SK-N-SH (cell line): ENCODE data around the gene ISY1. TPM values are rescaled to one million over a fixed set of nuclear protein-coding genes. Genes with fewer than 3 reads are reported as not detected.

Experiments
- CTCF ChIA-PET: fragments of 300-600, 350-600 bp; formaldehyde crosslinking; extraction: SDS; loops from one replicate; lab custom pipeline; 2021; lab: Yijun Ruan, JAX
- POLR2A ChIA-PET: fragments of 350-600 bp; sonication (Branson Sonifier 250); formaldehyde crosslinking; extraction: SDS; loops from one replicate; lab custom pipeline; 2020; ENCODE audit warnings: antibody characterized with exemption, inconsistent platforms; lab: Yijun Ruan, JAX
- DNase-seq: peaks from one replicate; pipeline ENCODE4 v3.0.0; 2012
- H2AFZ ChIP-seq: fragments of 200-600 bp; sonication (generic); 2 replicates; pipeline ENCODE4 v1.8.1; 2016; ENCODE audit warnings: antibody characterized with exemption, mild to moderate bottlenecking, low read depth
- H3F3A ChIP-seq: fragments of 200-600 bp; sonication (generic); replicated peaks from 2 replicates; pipeline ENCODE3; 2016; ENCODE audit warnings: antibody characterized with exemption, mild to moderate bottlenecking; ENCODE audit not compliant: insufficient read depth
- H3K27ac ChIP-seq, 2 experiments: fragments of 200-500 bp in 1 of 2; fragments of 200-600 bp in 1 of 2; sonication (Bioruptor generic) in 1 of 2; sonication (generic), shearing (Covaris generic) in 1 of 2; 2 replicates each; pipeline versions ENCODE4 v1.5.1 to v1.6.1; 2014 to 2016; ENCODE audit warnings: low read depth in 2 of 2, inconsistent platforms in 1 of 2, low read length in 1 of 2, mild to moderate bottlenecking in 1 of 2, mixed read lengths in 1 of 2
- H3K27me3 ChIP-seq: fragments of 200-600 bp; sonication (generic), shearing (Covaris generic); 2 replicates; pipeline ENCODE4 v1.6.1; 2016; ENCODE audit warnings: mixed run types; ENCODE audit not compliant: insufficient read depth
- H3K36me3 ChIP-seq, 2 experiments: fragments of 200-500 bp in 1 of 2; fragments of 200-600 bp in 1 of 2; sonication (Bioruptor generic) in 1 of 2; sonication (generic) in 1 of 2; replicated peaks in 1 of 2; 2 replicates each; pipeline versions ENCODE3 to v1.5.1; 2014 to 2016; ENCODE audit warnings: low read length in 1 of 2, mild to moderate bottlenecking in 1 of 2; ENCODE audit not compliant: insufficient read depth in 2 of 2, control insufficient read depth in 1 of 2
- H3K4me1 ChIP-seq, 2 experiments: fragments of 200-500 bp in 1 of 2; fragments of 200-600 bp in 1 of 2; sonication (Bioruptor generic) in 1 of 2; sonication (generic), shearing (Covaris generic) in 1 of 2; 2 replicates each; pipeline versions ENCODE4 v1.5.1 to v1.6.1; 2014 to 2016; ENCODE audit warnings: low read depth in 1 of 2, low read length in 1 of 2, mixed run types in 1 of 2; ENCODE audit not compliant: insufficient read depth in 2 of 2, control insufficient read depth in 1 of 2
- H3K4me2 ChIP-seq: fragments of 200-600 bp; sonication (generic), shearing (Covaris generic); 2 replicates; pipeline ENCODE4 v1.6.1; 2017; ENCODE audit warnings: mixed run types
- H3K4me3 ChIP-seq, 2 experiments: fragments of 200-500 bp in 1 of 2; fragments of 200-600 bp in 1 of 2; sonication (Bioruptor generic) in 1 of 2; sonication (generic), shearing (Covaris generic) in 1 of 2; 2 replicates each; pipeline versions ENCODE4 v1.5.1 to v1.8.1; 2014 to 2016; ENCODE audit warnings: low read depth in 2 of 2, inconsistent platforms in 1 of 2, low read length in 1 of 2, mild to moderate bottlenecking in 1 of 2, mixed read lengths in 1 of 2, moderate library complexity in 1 of 2
- H3K79me2 ChIP-seq: fragments of 200-600 bp; sonication (generic); 2 replicates; pipeline ENCODE4 v1.8.1; 2017; ENCODE audit warnings: mild to moderate bottlenecking; ENCODE audit not compliant: insufficient read depth
- H3K9ac ChIP-seq: fragments of 200-600 bp; sonication (generic); 2 replicates; pipeline ENCODE4 v1.6.1; 2017; ENCODE audit warnings: mixed run types
- H3K9me2 ChIP-seq: fragments of 200-600 bp; sonication (generic); 2 replicates; pipeline ENCODE4 v1.6.1; 2017; ENCODE audit warnings: mixed run types
- H3K9me3 ChIP-seq: fragments of 200-600 bp; sonication (generic); 2 replicates; pipeline ENCODE4 v1.6.1; 2017; ENCODE audit warnings: mixed run types, mild to moderate bottlenecking, moderate library complexity
- H4K20me1 ChIP-seq: fragments of 200-600 bp; sonication (generic); 2 replicates; pipeline ENCODE4 v1.6.1; 2017; ENCODE audit warnings: mild to moderate bottlenecking, mixed run types; ENCODE audit not compliant: insufficient read depth
- EP300 ChIP-seq, 2 experiments: IDR thresholded peaks; 2 replicates each; pipeline versions ENCODE4 v1.4.0 to v1.6.1; 2012; ENCODE audit warnings: borderline replicate concordance in 1 of 2, low read depth in 1 of 2, low read length in 1 of 2
- EZH2phosphoT487 ChIP-seq: fragments of 200-600 bp; sonication (generic); IDR thresholded peaks from 2 replicates; pipeline ENCODE4 v1.6.1; 2017; ENCODE audit warnings: low read depth, mixed run types, mild to moderate bottlenecking, antibody characterized with exemption, moderate library complexity, borderline replicate concordance
- FOSL2 ChIP-seq: IDR thresholded peaks from 2 replicates; pipeline ENCODE4 v1.4.0; 2012; ENCODE audit warnings: low read depth, mild to moderate bottlenecking, moderate library complexity, borderline replicate concordance
- FOXJ3 ChIP-seq: sonication (generic); formaldehyde crosslinking; IDR thresholded peaks from 2 replicates; pipeline ENCODE4 v1.5.1; 2020; ENCODE audit warnings: mild to moderate bottlenecking, missing genetic modification reagents
- GATA2 ChIP-seq: sonication (generic); formaldehyde crosslinking; IDR thresholded peaks from 2 replicates; pipeline ENCODE4 v1.5.0; 2020; ENCODE audit warnings: mild to moderate bottlenecking, missing genetic modification reagents
- JUND ChIP-seq: IDR thresholded peaks from 2 replicates; pipeline ENCODE4 v1.4.0; 2012
- MAX ChIP-seq: IDR thresholded peaks from 2 replicates; pipeline ENCODE4 v1.4.0; 2012; ENCODE audit warnings: low read depth
- NFIC ChIP-seq: IDR thresholded peaks from 2 replicates; pipeline ENCODE4 v1.4.0; 2012; ENCODE audit warnings: borderline replicate concordance
- NRF1 ChIP-seq: IDR thresholded peaks from 2 replicates; pipeline ENCODE4 v1.6.1; 2012; ENCODE audit warnings: low read depth, mild to moderate bottlenecking, low read length
- POLR2AphosphoS5 ChIP-seq: IDR thresholded peaks from 2 replicates; pipeline ENCODE4 v1.6.1; 2012; ENCODE audit warnings: low read depth, low read length
- RCOR1 ChIP-seq: fragments of 150-350 bp; IDR thresholded peaks from 2 replicates; pipeline ENCODE4 v1.6.1; 2017; ENCODE audit warnings: antibody characterized with exemption, low read length
- REST ChIP-seq: IDR thresholded peaks from 2 replicates; pipeline ENCODE4 v1.6.1; 2012; ENCODE audit warnings: mild to moderate bottlenecking, low read depth, low read length, moderate library complexity
- RFX5 ChIP-seq: IDR thresholded peaks from 2 replicates; pipeline ENCODE4 v1.6.1; 2012; ENCODE audit warnings: mild to moderate bottlenecking, improper control_type of control experiment, low read length
- RXRA ChIP-seq: IDR thresholded peaks from 2 replicates; pipeline ENCODE4 v1.4.0; 2012; ENCODE audit warnings: low read depth, mild to moderate bottlenecking, borderline replicate concordance
- SIN3A ChIP-seq: IDR thresholded peaks from 2 replicates; pipeline ENCODE4 v1.6.1; 2012; ENCODE audit warnings: low read depth, mild to moderate bottlenecking, low read length, moderate library complexity, borderline replicate concordance
- TAF1 ChIP-seq: IDR thresholded peaks from 2 replicates; pipeline ENCODE4 v1.6.1; 2012; ENCODE audit warnings: low read depth, mild to moderate bottlenecking, low read length, moderate library complexity, borderline replicate concordance
- TEAD4 ChIP-seq: IDR thresholded peaks from 2 replicates; pipeline ENCODE4 v1.4.0; 2012; ENCODE audit warnings: mild to moderate bottlenecking, borderline replicate concordance; ENCODE audit not compliant: insufficient read depth
- USF1 ChIP-seq: IDR thresholded peaks from 2 replicates; pipeline ENCODE4 v1.4.0; 2012; ENCODE audit warnings: low read depth, borderline replicate concordance
- YY1 ChIP-seq: IDR thresholded peaks from 2 replicates; pipeline ENCODE4 v1.4.0; 2012; ENCODE audit warnings: low read depth, mild to moderate bottlenecking
- ZBTB33 ChIP-seq: IDR thresholded peaks from 2 replicates; pipeline ENCODE4 v1.4.0; 2012; ENCODE audit warnings: low read depth, borderline replicate concordance
- WGBS: methylation state at CpG from one replicate; pipeline ENCODE4 v1.1.6; 2017; ENCODE audit warnings: low lambda C conversion rate; 5-methylcytosine and 5-hydroxymethylcytosine counted together
- polyA plus RNA-seq, 3 experiments: library from polyadenylated mRNA; depleted of rRNA; stranded (reverse); fragments of >200 nt; gene quantifications; 2 replicates each; pipeline ENCODE4 v1.2.3, GENCODE V29; 2012
- TF ChIP-seq, protein P1 (sequence below): IDR thresholded peaks from 2 replicates; pipeline ENCODE4; 2012

Gene ISY1
- polyA plus RNA-seq, 1 of the 3 experiments (the other 2 are of a cell fraction): 20.9 TPM

GRCh38 chr3:129197321-129197720 lies 36.5 kb upstream of the ISY1 start (continued):
- TF ChIP-seq SIN3A (no peak), TEAD4 (no peak), TAF1 (no peak), FOXJ3 (no peak)
- TF ChIP-seq, all 33 proteins: peak for 0

DNA sequence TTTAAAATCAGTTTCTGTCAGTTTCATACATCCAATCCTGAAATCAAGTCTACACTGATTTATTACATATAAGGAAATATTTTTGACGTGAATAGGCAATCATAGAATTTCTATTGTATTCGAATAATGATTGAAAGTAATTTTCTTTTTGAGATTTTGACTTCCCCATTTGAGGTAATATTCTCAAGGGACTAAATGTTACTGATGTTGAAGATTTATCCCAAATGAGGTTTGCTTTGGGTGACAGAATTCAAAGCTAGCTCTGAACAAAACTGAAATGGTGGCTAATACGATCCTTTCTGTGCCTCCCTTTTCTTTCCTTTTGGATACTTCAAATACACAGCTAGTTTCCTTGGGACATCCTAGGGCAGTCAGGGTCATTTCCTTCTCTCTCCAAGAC lies 35.7 kb upstream of the ISY1 start:
- no peaks in the 10 kb centered on the region for H3K79me2 ChIP-seq
- 98% methylated on average over 3 of the region's 3 CpGs for WGBS
- H3F3A ChIP-seq: peaks cover 26% of the 10 kb centered on the region
- DNase-seq: no peak
- H3K9me3 ChIP-seq: no peaks in the 10 kb centered on the region
- ChIA-PET POLR2A (no interaction called here), CTCF (interaction anchor here (1.1 to 2.7 kb wide), 2 partner anchors 50 to 226 kb away, joined by 4 to 13 read pairs; no protein-coding TSS in a partner anchor)
- peak overlapping the region; percentile 59 for H3K9ac ChIP-seq
- TF ChIP-seq RXRA (no peak), ZBTB33 (no peak), NFIC (no peak), REST (no peak), USF1 (no peak), MAX (no peak), JUND (no peak), POLR2AphosphoS5 (no peak), NRF1 (no peak), GATA2 (CRISPR knock-in tag) (no peak), RCOR1 (no peak), YY1 (no peak), RFX5 (no peak), FOSL2 (no peak), EP300 (IDR thresholded peaks at IDR 0.05; ENCODE audit: borderline replicate concordance in 1 of 2, low read depth in 1 of 2, low read length in 1 of 2) (no peak), EZH2phosphoT487 (no peak)
- TF ChIP-seq, protein P1, sequence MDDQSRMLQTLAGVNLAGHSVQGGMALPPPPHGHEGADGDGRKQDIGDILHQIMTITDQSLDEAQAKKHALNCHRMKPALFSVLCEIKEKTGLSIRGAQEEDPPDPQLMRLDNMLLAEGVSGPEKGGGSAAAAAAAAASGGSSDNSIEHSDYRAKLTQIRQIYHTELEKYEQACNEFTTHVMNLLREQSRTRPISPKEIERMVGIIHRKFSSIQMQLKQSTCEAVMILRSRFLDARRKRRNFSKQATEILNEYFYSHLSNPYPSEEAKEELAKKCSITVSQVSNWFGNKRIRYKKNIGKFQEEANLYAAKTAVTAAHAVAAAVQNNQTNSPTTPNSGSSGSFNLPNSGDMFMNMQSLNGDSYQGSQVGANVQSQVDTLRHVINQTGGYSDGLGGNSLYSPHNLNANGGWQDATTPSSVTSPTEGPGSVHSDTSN: no peak
- no peaks in the 10 kb centered on the region for H3K27me3 ChIP-seq
- peaks cover 0 to 18% of the 10 kb centered on the region in 2 experiments; a peak in 1 of 4 replicates for H3K4me1 ChIP-seq
- H3K36me3 ChIP-seq: no peaks in the 10 kb centered on the region
- peak overlapping the region in 1 of 2 experiments; percentile 38; a peak in 1 of 4 replicates for H3K4me3 ChIP-seq
- H2AFZ ChIP-seq: peak overlapping the region; percentile 61
- peak overlapping the region; percentile 74 for H3K4me2 ChIP-seq
- H3K9me2 ChIP-seq: no peaks in the 10 kb centered on the region
- peak overlapping the region; percentile 64 to 89; a peak in 3 of 4 replicates for H3K27ac ChIP-seq
- H4K20me1 ChIP-seq: no peaks in the 10 kb centered on the region
